ENCODE data around the gene PIK3C2B.

PIK3C2B gene

DNA sequence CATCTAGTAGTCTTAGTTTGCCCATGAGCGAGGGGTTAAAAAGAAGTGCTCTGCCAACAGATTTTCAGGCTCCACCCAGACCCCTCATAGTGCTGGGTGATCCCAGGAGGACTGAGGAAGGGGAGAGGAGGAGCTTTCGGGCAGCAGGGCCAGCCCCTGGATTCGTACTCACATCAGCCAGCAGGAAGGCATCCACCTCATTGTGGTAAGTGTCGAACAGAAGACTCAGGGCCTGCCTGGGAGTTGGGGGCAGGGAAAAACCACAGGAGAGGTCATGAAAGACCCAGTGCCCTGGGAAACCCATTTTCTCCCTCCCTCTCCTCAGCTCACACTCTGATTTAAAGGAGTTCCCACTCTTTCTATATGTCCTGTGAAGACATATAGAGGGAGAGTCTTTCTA lies 34.9 kb downstream of the PIK3C2B start:
- no peak for DNase-seq

DNA sequence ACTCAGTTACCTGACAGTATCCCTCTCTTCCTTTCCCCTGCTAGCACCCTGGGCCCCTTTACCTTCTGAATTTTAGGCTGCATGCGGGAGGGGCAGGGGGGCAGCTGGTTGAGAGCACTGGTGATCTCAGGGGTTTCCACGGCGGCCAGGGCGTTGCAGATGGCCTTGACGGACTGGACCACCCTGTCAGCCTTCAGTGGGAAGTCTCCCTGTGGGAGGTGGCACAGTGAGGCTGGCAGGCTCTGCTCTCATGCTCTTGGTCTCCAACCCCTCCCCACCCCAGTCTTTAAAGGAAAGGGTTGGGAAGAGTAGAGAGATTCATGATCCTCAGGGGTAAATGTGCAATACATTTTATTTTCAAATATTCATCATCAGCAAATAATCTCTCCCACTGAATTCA lies 36.9 kb downstream of the PIK3C2B start:
- no peak for DNase-seq

DNA sequence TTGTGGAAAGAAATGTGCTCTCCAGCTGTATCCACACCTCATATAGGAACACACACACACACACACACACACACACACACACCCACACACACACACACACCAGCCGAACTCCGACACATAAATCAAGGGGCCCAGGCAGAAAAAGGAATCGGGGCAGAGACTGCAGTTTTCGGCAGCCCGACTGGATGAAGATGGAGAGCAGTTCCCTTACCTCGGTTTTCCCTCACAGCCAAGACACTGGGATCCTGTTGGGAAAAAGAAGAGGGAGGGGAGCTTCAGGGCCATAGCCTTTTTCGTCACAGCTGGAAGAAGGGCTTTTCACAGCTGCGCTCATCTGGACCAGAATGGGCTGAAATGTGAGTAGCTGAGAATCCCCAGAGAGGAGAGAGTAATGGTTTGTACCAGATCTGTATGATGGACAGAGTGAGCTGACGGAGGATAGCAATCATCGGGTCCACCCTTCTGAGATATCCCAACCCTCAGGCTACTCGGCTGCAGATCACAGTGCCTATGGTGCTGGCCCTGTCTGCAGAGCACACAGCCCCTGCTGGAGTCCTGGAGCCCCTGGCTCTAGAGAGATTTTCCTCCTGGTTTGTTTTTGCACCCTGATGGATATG lies 37.7 kb downstream of the PIK3C2B start:
- peak; percentile 84 for DNase-seq

DNA sequence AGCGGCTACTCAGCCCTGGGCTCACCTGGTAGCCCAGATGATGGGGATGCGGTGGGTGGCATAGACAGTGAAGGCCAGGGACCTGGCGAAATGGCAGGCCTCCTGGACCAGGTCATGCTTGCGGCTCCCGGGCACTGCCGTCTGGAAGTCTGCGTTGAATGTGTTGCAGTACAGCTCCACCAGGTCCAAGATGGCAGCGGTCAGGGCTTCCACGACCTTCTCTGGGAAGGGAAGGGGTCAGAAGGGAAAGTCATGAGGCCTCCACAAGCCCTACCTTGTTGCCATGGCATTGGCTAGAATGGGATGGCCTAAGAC lies 38.8 kb downstream of the PIK3C2B start:
- DNase-seq: no peak

DNA sequence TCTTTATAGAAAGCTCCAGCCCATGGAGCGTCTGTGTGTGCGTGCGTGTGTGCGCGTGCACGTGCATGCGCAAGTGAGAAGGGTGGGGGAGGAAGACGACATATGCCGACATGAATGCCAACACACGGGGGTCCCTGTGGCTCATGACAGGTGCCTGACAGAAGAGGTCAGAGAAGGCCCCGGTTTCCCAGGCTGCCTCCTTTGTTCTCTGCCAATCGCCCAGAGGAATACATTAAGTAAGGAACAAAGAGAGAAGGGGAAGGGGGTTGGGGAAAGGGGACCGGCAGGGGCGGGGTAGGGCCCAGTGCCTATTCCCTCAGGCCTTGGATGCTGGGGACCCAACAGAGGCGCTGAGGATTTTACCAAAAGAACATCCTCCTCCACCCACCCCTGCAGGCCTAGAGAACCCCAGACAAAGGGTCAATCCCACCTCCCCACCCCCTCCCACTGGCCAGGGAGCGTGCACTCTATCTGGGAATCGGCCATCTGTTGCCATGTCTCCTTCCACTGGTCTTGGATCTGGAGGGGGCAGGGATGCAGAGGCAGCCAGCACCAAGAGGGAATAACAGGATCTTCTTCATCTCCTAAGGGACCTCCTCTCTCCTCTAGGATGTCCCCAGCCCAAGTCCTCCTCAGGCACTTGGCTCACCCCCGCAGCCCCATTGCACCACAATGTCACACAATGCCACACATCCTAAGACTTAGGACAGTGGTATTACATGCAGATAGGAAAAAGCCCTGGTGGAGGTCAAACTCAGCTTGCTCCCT lies 39.4 kb downstream of the PIK3C2B start:
- DNase-seq: no peak

DNA sequence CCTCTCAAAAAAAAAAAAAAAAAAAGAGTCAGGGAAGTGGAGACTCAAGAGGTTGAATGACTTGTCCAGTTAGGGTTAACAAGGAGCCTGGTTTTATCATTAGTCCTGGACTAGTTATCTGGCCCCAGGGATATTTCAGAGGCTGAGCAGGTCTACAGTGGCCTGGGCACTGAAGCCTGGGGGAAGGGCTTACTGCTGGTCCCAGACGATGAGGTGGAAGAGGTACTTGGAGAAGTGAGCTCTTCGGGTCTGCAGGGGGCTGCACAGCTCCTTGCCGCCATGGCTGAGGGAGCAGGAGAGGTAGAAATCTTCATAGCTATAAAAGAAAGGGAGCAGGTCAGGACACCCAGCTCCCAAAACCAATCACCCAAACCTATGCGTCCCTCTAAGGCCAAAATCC lies 40.1 kb downstream of the PIK3C2B start:
- no peak for DNase-seq

DNA sequence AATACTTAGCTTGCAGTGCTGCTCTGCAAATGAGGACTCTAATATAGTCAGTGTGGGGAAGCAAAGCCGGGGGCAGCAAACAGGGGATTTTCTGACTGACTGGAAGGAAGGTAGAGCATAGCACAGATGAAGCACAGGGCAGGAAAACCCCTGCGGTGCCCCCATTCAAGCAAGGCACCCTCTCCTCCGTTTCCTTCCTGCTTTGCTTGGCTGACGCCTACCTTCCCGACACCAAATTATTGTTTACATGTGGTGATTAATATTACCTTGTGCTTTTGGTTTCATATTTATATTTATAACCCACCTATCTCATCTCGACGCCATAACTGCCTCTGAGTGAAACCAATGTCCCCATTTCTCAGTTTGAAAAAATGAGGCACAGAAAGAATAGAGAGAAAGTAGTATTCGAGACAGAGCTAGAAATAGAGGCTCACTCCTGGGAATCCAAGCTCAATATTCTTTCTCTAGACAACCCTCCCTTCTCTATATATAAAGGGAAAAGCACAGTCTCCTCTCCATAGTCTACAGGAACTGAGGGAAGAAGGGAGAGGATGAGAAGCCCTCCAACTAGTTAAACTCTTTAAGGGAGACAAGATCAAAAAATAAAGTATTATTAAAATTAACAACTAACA lies 41.3 kb downstream of the PIK3C2B start:
- DNase-seq: no peak

DNA sequence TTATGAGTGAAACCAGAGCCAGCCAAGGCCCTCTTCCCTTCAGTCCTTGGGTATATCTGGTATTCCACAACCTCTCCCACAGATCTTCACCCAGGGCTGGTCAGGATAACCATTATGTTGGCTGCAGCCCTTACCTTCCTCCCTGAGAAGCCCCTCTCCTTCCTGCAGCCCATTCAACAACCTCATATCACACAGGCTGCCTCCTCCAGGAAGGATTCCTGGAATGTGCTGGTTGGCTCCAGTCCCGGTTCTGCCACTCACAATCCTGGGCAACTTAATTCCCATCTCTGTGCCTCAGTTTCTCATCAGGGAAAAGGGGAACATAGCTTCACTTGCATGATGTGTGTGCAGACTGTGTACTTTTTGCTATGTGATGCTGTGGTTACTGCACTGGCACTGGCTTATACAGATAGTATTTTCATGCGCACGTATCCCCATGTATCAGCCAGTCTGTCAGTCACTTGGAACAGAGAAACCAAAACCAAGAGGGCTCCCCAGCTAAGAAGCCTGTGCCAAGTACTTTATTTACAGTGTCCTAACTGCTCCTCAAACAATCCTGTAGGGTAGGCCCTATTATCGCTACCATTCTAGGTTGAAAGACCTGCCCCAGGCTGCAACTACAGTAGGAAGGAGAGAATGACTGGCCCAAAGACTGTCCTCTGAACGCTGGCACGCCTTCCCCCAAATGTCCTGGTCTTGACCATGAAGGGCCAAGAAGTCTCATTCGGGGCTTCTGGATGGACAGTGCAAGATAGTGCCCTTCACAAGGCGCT lies 43.1 kb downstream of the PIK3C2B start:
- DNase-seq: no peak

DNA sequence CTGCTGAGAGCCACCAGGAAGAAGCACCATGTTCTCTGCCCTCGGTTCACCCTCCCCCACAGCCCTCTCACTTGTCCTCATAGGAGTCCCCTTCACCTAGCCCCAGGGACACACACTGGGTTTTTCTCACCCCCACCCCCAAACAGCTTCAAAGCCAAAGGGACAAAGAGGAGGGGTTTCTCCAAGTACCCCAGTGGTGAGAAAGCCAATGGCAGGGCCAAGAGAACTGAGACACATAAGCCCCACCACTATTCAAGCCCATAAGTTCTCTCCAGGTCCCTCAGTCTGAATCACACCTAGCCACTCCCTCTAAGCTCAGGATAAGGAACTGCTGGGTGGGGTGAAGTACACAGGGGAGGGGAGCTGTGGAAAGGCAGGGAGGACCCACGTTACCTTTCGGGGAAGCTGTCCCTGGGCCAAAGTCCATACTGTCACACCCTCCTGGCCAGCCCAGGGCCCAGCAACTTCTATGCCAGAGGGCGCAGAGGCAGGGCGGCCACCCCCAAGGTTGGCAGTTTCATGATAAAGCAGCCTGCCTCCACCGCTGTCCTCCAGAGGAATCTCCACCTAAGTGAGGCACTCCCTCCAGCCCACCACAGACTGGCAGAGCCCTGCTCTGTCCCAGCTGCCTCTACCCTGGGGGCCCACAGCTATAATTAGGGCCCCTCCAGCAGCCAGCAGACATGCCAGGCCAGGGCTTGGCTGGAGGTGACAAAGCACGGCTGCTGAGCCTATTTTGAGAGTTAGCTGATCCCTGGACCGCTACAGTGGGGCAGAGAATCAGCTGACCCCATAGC lies 43.9 kb downstream of the PIK3C2B start:
- no peak for DNase-seq

DNA sequence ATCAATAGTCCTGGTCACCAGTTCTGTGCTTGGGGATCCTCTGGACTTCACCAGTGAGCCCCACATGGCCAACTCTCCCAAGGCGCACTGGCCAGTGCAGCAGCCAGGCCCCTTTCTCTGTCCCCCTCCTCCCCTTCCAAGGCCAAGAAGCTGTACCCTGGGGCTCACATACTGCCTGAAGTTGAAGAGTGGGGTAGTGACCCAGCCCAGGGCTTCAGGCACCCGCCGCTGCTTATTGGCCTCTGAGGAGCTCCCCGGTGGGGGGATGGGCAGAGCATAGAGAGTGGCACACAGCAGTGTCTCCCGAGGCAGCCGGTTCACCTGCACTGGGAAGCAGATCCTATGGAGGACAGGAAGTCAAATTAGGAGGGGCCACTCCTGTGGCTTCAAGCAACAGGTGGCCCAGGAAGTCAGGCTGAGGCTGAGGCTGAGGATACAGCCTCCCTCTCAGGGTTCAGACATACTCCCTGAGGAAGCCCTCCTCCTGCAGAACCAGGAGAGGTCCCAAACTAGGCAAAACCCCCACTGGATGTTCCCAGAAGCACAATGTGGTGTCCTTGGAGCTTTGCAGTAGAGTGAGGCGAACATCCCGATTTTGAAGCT lies 44.8 kb downstream of the PIK3C2B start:
- DNase-seq: no peak

DNA sequence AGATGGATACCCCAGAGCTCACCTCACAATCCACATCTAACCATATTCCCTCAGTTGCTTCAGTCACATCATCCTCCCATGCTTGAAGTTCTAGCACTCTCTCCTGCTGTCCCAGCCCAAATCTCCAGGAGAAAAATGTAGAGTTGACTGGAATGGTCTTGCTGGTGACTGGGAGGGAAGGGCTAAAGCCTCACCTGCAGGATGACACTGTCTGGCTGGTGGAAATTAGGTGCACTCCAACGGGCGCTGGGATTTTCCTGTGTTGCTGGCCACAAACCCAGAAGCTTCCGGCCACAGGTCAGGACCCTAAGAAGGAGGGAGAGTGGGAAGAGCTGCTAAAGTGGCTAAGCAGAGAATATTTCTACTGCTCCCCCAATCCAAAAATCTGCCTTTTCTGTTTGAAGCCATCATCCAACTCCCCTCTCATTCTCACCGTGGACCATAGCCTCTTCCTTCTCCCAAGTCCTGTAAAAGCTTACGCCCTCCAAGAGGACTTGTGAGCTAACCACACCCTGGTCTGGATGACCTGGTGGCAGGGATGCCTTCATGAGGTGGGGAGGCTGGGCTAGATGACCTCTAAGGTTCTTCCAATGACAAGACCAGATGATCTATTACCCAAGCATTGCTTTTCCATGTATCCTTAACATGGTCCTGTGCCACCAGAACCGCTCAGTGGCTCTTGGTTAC lies 45.5 kb downstream of the PIK3C2B start:
- DNase-seq: no peak

DNA sequence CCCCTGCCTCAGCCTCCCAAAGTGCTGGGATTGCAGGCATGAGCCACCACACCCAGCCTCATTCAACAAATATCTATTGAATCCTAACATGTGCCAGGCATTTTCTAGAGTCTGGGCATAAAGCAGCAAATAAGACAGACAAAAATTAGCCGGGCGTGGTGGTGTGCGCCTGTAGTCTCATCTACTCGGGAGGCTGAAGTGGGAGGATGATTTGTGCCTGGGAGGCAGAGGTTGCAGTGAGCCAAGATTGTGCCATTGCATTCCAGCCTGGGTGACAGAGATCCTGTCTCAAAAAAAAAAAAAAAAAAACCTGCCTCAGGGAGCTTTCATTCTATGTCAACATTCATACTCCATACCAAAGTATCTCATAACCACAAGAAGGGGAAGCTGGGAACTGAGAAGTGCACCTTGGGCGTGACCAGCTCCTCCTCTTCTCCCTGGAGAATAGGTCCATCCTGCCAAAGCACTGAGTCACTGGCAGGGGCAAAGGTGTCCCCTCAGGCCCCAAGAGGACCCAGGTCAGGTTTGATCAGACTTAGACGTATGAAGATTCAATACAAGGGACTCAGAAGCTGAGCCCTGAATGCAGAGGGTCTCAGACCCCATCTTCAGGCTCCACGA lies 46.2 kb downstream of the PIK3C2B start:
- DNase-seq: no peak

DNA sequence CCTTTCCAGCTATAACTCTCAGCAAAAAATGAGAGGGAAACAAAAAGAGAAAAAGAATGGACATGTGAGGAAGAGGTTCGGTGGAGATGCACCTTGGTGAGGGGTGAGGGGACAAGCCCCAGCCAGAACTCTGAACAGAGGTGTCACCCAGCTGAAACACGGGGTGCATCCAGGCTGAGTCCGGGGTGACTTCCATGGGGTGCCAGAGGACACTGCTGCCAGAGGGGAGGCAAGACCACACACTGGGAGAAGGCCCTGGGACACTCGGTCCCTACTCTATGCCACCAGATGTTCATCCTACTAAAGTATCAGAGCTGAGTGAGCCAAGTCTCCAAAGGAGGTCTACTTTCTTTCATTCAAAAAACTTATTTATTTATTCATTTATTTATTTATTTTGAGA lies 46.9 kb downstream of the PIK3C2B start:
- DNase-seq: no peak

DNA sequence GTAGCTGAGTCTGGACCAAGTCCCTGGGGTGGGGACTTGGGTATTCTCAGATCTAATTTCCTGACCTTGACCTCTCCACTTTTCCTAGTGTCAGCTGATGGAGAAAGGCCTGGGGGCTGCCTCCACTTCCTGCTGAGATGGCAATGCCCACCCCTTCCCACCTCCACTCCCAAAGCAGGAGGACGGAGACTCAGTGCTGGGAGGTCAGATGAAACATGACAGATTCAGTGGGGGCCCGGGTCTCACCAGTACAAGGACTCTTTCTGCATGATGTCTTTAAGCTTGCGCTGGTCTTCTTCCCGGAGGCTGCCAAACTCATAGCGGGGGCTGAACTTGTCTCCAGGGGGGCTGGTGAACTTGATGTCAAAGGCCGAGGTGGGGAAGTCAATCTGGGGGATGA lies 47.4 kb downstream of the PIK3C2B start:
- DNase-seq: no peak

DNA sequence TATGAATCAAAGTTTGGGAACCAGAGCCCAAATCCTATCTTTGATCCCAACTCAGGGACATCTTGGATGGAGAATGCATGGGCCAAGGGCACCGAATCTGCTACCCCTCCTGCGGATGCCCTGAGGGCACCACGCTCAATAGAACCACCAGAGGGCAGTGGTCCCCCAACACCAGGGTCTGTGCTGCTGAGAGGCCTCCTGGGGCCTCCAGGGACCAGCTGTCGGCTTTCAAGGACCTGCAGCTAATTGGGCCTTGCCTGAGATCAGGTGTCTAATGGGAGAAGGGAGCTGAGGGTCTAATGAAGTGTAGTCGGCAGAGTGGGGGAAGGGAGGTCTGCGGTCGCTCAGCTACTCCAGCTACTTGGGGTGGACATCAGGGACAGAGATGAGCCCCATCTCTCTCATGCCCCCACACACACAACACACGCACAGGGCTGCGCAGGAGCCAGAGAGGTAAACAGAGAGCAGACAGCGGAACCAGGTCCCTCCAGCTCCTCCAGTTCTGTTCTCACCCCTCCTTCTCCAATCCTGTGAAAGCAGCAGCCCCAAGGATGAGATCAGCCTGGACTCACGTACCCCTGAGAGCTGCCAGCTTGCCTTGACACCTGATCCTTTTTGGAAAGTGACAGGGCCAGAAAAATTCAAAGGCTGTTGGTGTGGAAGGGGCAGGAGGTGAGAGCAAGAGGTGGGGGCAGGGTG lies 48.0 kb downstream of the PIK3C2B start:
- DNase-seq: peak; percentile 79

DNA sequence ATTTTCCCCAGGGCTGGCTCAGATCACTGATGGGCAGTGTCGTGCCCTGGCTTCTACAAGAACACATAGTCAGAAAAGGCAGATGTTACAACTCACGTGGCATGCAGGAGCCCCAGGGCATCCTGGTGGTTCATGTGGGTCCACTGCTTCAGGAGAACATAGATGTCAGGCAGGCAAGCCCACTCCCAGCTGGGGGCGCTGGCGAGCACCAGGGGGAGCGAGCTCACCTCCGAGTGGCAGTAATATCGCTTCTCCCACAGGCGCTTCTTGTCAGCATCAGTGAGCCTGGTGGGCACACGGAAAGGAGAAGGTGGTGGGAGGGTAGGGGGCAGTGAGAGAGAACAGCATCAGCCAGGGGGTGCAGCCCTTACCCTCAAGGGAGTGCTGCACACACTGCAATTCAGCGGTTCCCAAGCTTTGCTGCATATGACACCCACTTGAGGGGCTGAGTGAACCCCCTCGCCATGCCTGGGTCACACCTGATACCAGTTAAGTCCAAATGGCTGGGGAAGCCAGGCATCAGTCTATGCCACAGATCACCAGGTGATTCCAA lies 48.7 kb downstream of the PIK3C2B start:
- DNase-seq: no peak

All from right forelimb (tissue), 1 donor.